Type B pancreatic cell (in vitro differentiated cells): ENCODE measurements around the gene ANO9. TPM values are rescaled to one million over a fixed set of nuclear protein-coding genes. Genes with fewer than 3 reads are reported as not detected.
A peak's percentile ranks its signal among the peaks of the same experiment; 100 is the strongest.

ENCODE experiments used
- DNase-seq: peaks from one replicate; pipeline ENCODE4 v3.0.0; 2021; ENCODE audit warnings: mixed read lengths; ENCODE audit not compliant: unreplicated experiment; ENCODE audit errors: extremely low spot score
- H3K27ac Mint-ChIP-seq: 2 replicates; pipeline ENCODE4 v1.8.0; 2021; ENCODE audit warnings: mild to moderate bottlenecking, mixed read lengths
- H3K27me3 Mint-ChIP-seq: 2 replicates; pipeline ENCODE4 v1.8.0; 2021; ENCODE audit warnings: mixed read lengths
- H3K36me3 Mint-ChIP-seq: 2 replicates; pipeline ENCODE4 v1.8.0; 2021; ENCODE audit warnings: mixed read lengths
- H3K4me1 Mint-ChIP-seq: one replicate; pipeline ENCODE4 v1.8.0; 2021; ENCODE audit warnings: mixed read lengths; ENCODE audit not compliant: unreplicated experiment
- H3K4me3 Mint-ChIP-seq: 2 replicates; pipeline ENCODE4 v1.8.0; 2021; ENCODE audit warnings: mild to moderate bottlenecking, mixed read lengths
- H3K9me3 Mint-ChIP-seq: 2 replicates; pipeline ENCODE4 v1.8.0; 2021; ENCODE audit warnings: mixed read lengths
- total RNA-seq: library from RNA; stranded (reverse); gene quantifications from 2 replicates; pipeline ENCODE4 v1.2.1, GENCODE V29; 2021; ENCODE audit warnings: low replicate concordance
- TF ChIP-seq, protein P1 (sequence below): fragments of 200-600 bp; sonication (generic); conservative IDR thresholded peaks from 2 replicates; pipeline ENCODE4 v1.5.0; 2021; ENCODE audit warnings: antibody characterized with exemption, mild to moderate bottlenecking

The ANO9 gene
- total RNA-seq, 1 donor from 2014 or later: 25.3 TPM

DNA sequence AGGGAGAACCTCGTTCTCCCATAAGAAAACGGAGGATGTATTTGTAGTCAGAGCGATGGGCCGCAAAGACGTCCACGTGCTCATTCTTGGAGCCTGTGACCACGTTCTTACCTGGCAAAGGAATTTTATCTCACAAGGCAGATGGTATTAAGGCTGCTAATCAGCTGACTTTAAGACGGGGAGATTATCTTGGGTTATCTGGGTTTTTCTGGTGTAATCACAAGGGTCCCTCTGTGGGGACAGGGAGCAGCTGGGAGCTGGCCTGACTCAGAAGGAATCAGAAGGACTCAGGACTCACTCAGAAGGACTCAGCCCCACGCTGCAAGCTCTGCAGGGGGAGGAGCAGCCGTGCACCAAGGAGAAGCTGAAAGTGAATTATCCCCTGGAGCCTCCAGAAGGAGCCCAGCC lies 19.6 kb downstream of the ANO9 start:
- H3K9me3 Mint-ChIP-seq: no peaks in the 10 kb centered on the region
- TF ChIP-seq, protein P1, sequence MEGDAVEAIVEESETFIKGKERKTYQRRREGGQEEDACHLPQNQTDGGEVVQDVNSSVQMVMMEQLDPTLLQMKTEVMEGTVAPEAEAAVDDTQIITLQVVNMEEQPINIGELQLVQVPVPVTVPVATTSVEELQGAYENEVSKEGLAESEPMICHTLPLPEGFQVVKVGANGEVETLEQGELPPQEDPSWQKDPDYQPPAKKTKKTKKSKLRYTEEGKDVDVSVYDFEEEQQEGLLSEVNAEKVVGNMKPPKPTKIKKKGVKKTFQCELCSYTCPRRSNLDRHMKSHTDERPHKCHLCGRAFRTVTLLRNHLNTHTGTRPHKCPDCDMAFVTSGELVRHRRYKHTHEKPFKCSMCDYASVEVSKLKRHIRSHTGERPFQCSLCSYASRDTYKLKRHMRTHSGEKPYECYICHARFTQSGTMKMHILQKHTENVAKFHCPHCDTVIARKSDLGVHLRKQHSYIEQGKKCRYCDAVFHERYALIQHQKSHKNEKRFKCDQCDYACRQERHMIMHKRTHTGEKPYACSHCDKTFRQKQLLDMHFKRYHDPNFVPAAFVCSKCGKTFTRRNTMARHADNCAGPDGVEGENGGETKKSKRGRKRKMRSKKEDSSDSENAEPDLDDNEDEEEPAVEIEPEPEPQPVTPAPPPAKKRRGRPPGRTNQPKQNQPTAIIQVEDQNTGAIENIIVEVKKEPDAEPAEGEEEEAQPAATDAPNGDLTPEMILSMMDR: no peak
- H3K27me3 Mint-ChIP-seq: peaks cover 34% of the 10 kb centered on the region
- peaks cover 4% of the 10 kb centered on the region for H3K4me1 Mint-ChIP-seq
- H3K27ac Mint-ChIP-seq: no peak overlapping the region
- DNase-seq: no peak
- no peaks in the 10 kb centered on the region for H3K36me3 Mint-ChIP-seq
- no peak overlapping the region for H3K4me3 Mint-ChIP-seq

DNA sequence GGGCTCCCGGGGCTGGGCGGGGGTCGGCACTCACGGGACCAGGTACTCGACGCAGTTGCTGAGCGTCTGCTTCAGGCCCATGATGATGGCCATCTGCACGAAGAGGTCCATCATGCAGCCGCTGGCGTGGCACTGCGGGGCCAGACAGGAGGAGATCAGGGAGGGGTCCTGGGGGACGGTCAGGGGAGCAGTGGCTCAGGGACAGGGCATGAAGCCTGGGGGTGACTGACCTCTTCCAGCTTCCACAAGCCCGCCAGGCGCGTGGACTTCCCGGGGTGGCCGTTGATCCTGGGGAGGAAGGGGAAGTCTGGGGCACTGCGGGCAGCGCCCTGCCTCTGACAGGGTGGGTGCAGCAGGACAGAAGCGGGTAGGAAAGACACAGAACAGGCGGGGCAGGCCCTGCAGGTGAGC lies 20.9 kb downstream of the ANO9 start:
- TF ChIP-seq, protein P1: no peak
- H3K4me1 Mint-ChIP-seq: peaks cover 8% of the 10 kb centered on the region
- no peak for DNase-seq
- H3K4me3 Mint-ChIP-seq: no peak overlapping the region
- H3K9me3 Mint-ChIP-seq: no peaks in the 10 kb centered on the region
- H3K36me3 Mint-ChIP-seq: no peaks in the 10 kb centered on the region
- H3K27ac Mint-ChIP-seq: no peak overlapping the region
- H3K27me3 Mint-ChIP-seq: peaks cover 37% of the 10 kb centered on the region

DNA sequence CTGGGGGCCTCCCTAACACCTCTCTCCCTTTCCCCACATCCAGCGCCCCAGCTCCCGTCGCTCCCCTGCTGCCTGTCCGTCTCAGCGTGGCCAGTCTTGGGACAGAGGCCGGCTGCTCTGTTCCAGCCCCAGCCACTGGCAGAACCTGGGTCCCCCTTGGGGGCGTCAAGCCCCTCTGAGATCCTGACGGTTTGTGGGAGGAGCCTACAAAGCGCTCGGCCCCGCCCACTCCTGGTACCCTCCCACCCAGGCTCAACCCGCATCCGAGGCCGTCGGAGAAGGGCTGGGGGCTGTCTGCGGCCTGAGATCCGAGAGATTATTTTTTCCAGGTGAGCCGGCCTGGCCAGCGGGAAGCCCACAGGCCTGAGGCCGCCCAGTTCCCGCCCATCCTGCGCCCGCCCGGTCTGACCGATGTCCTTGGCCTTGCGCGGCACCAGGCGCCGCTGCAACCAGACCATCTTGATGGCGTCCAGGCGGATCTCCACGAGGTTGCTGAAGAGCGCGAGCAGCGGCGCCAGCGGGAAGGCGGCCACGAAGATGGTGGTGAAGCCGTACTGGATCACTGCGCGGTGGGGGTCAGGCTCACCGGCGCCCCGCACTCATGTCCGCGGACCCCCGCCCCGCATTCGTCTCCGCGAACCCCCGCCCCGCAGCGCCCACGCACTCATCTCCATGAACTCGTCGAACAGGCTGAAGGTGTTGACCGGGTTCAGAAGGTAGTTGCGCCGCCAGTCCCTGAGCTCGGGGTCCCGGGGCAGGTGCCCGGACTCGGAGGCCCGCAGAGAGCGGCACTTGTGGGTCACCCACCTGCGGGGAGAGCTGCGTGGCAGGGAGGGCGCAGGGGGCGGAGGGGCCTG lies 21.5 kb downstream of the ANO9 start:
- no peaks in the 10 kb centered on the region for H3K9me3 Mint-ChIP-seq
- H3K4me1 Mint-ChIP-seq: peaks cover 8% of the 10 kb centered on the region
- no peak overlapping the region for H3K4me3 Mint-ChIP-seq
- DNase-seq: no peak
- no peaks in the 10 kb centered on the region for H3K36me3 Mint-ChIP-seq
- H3K27me3 Mint-ChIP-seq: peaks cover 37% of the 10 kb centered on the region
- TF ChIP-seq, protein P1: no peak
- no peak overlapping the region for H3K27ac Mint-ChIP-seq

DNA sequence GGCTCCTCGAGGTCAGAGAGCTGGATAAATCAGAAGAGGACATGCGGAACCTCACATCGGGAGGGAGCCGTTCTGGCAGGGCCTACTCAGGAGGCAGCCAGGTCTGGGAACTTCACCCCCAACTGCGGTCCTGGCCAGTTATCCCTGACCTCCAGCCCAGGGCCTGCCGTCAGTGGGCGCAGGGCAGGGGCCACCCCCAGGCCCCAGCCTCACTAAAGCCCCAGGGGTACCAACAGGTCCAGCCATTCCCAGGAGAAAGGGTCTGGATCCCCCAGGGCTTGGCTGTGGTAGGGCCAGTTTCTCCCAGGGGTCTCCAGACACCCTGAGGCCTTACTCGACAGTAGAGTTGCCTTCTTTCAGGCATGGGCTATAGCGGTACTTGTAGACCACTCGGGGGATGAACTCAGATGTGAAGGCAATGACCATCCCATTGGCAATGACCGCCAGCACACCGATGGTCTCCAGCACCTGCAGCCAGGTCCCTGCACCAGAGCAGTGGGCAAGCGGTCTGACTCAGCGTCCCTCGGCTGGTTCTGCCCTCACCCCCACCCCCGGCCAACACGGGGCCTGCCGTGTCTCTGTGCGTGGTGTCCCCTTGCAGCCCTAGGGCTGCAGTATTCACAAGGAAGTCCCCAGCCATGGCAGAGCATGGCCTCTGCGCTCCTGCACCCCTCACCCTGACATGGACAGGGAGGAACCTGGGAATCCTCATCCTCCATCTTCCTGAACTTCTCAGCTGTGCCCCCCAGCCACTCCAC lies 22.4 kb downstream of the ANO9 start:
- Mint-ChIP-seq H3K4me1 (peaks cover 8% of the 10 kb centered on the region), H3K27ac (no peak overlapping the region), H3K9me3 (no peaks in the 10 kb centered on the region), H3K36me3 (no peaks in the 10 kb centered on the region), H3K27me3 (peaks cover 35% of the 10 kb centered on the region), H3K4me3 (no peak overlapping the region)
- no peak for DNase-seq
- TF ChIP-seq, protein P1: no peak

DNA sequence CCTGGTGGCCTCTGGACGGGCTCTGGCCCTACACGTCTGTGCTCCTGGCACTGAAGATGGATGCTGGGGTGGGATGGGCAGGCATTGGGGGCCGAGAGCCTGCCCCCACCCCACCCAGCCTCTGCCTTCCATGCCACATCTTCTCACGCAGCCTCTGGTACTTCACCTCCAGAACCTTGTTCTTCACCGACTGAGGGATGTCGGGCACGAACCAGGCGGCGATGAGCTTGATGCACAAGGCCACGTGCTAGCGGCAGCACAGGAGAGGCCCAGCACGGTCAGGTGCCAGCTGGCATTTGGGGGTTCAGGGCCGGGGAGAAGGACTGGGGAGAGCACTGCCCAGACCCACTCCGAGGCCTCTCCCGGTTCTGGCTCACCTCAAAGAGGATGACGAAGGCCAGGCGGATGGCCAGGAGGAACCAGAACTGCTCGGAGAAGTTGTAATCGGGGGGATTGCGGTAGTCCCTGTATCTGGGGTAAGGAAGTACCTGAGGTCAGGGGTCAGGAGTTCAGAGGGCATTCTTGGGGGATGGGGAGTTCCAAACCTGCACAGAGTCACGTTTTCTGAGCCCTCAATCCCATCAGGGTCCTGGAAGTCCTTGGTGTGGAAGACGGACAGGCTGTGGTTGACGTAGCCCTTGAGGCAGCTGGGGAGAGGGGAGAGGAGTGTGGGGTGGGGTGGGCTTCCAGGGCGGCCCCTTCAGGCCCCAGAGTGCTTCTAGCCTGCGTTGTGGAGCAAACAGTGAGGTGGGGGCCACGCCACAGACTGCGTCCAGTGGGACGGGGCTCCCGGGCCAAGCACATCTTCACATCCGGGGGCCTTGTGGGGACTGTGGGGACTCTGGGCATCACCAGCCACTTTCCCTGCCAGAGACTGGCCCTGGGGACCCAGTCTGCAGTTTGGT lies 23.2 kb downstream of the ANO9 start:
- Mint-ChIP-seq H3K27me3 (peaks cover 35% of the 10 kb centered on the region), H3K4me1 (peaks cover 8% of the 10 kb centered on the region), H3K36me3 (no peaks in the 10 kb centered on the region), H3K27ac (no peak overlapping the region), H3K9me3 (no peaks in the 10 kb centered on the region), H3K4me3 (peak overlapping the region; percentile 34)
- DNase-seq: no peak
- TF ChIP-seq, protein P1: no peak
